Measurements from ENCODE around the gene KDM4C. TPM values are rescaled to one million over a fixed set of nuclear protein-coding genes. Genes with fewer than 3 reads are reported as not detected.

KDM4C gene
- polyA plus RNA-seq, 1 experiment: 12.1 TPM

DNA sequence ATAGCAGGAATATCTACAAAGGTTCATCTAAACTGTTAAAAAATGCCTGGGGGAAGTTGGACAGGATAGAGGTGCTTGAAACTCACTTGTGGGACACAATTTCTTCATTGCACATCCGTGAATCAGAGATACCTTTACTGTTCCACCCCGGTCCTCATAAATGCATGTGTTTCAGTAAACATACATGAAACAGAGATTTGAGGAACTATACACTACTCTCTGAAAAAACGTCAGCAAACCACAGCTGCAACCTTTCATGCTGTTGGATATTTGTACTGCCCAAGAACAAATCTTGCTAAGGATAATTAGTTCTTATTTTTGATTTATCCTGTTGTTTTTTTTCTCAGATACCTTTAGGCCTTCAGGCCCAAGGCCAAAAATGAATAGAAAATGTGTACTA lies 337.3 kb downstream of the KDM4C start:
- TF ChIP-seq, protein P1, sequence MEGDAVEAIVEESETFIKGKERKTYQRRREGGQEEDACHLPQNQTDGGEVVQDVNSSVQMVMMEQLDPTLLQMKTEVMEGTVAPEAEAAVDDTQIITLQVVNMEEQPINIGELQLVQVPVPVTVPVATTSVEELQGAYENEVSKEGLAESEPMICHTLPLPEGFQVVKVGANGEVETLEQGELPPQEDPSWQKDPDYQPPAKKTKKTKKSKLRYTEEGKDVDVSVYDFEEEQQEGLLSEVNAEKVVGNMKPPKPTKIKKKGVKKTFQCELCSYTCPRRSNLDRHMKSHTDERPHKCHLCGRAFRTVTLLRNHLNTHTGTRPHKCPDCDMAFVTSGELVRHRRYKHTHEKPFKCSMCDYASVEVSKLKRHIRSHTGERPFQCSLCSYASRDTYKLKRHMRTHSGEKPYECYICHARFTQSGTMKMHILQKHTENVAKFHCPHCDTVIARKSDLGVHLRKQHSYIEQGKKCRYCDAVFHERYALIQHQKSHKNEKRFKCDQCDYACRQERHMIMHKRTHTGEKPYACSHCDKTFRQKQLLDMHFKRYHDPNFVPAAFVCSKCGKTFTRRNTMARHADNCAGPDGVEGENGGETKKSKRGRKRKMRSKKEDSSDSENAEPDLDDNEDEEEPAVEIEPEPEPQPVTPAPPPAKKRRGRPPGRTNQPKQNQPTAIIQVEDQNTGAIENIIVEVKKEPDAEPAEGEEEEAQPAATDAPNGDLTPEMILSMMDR (IDR thresholded peaks at IDR 0.05; ENCODE audit: low read depth, low read length): no peak
- CTCF ChIA-PET: interaction anchor here (1.0 to 4.0 kb wide), 4 partner anchors 42 to 268 kb away, joined by 3 to 12 read pairs (median 6); no protein-coding TSS in a partner anchor
- POLR2A ChIA-PET: no interaction called here
- Histone ChIP-seq H3K27ac (ENCODE audit: low read depth, low read length) (no peak overlapping the region), H3K4me3 (ENCODE audit: low read depth, low read length) (no peak overlapping the region), H3K9me3 (ENCODE audit: control insufficient read depth, insufficient read depth, low read length) (no peaks in the 10 kb centered on the region), H3K27me3 (ENCODE audit: control insufficient read depth, insufficient read depth, low read length) (no peaks in the 10 kb centered on the region)
- no peak for DNase-seq (ENCODE audit: low read depth, low spot score)

DNA sequence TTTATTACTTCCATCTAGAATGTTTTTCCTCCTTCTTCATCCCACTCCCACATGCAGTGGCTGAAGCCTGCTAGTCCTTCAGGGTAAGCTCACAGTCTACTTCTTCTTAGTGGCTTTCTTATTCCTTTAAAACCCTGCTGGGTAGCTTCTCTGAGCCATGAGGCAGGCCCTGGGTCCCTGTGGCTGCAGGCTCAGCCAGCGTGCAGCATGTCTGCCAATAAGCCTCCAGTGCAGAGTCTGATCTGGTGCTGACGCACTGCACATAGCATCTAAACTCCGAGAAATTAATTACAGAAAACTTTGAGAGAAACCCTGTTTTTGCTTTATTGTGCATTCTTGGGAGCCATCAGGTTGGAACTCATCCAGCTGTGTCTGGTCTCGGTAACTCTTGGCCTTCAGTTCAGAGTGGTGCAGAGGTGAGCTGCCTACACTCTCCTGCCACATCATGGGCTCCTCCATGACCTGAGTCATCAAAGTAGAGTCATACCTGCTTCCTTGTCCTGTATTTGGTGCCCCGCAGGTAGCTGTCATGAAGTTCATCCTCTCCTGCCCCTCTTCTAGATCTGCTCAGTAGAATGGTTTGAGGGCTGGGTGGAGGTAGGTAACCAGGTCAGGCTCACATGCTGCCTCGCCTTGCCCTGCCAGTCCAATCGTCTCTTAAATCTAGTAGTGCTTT lies 339.4 kb downstream of the KDM4C start:
- no peaks in the 10 kb centered on the region for H3K27me3 ChIP-seq (ENCODE audit: control insufficient read depth, insufficient read depth, low read length)
- POLR2A ChIA-PET: no interaction called here
- CTCF ChIA-PET: interaction anchor here (2.0 to 4.0 kb wide), 2 partner anchors 44 to 270 kb away, joined by 6 to 12 read pairs; no protein-coding TSS in a partner anchor
- H3K9me3 ChIP-seq (ENCODE audit: control insufficient read depth, insufficient read depth, low read length): no peaks in the 10 kb centered on the region
- no peak overlapping the region for H3K4me3 ChIP-seq (ENCODE audit: low read depth, low read length)
- no peak overlapping the region for H3K27ac ChIP-seq (ENCODE audit: low read depth, low read length)
- TF ChIP-seq, protein P1 (IDR thresholded peaks at IDR 0.05; ENCODE audit: low read depth, low read length): no peak
- no peak for DNase-seq (ENCODE audit: low read depth, low spot score)

DNA sequence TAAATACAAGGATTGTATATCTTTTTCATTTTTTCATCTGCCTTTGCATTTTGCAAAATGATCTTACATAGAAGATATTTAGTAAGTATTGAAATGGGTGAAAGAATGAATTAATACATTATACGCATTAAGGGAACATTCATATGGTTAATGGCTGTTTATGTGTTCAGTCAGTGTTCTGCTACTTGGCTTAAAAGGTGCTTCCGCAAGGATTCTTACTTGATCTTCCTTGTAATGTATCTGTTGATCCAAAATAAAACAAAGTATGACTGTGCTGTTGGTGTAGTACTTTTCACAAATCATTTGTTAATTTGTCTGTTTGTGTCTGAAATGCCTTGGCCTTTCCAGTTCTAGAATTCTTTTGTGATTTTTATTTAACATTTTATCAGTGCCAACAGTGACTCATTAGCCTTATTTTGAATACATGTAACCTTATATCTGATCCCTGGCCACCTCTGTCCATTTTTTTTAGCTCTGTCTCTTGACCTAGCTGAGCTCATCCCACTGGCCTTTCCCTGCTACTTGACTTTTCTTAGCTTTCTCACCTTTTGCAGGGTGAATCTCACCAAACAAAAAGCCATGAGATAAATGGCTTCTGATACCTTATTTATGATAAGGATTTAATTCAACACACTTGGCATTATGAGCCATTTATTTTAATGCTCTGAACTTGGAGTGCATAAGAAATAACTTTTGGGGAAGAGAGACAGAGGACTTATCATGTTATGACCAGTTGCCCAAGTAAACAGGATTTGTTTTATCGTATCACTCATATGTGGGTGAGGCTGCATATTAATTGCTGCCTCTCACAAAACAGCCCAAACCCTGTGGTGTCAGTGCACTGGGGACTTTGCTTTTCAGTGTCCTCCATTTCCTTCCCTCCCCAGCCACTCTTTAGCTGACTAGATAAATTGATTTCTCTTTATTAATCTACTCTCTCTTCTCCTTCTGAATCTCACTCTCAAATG lies 340.3 kb downstream of the KDM4C start:
- TF ChIP-seq, protein P1 (IDR thresholded peaks at IDR 0.05; ENCODE audit: low read depth, low read length): no peak
- DNase-seq (ENCODE audit: low read depth, low spot score): no peak
- Histone ChIP-seq H3K9me3 (ENCODE audit: control insufficient read depth, insufficient read depth, low read length) (no peaks in the 10 kb centered on the region), H3K27me3 (ENCODE audit: control insufficient read depth, insufficient read depth, low read length) (no peaks in the 10 kb centered on the region), H3K4me3 (ENCODE audit: low read depth, low read length) (no peak overlapping the region), H3K27ac (ENCODE audit: low read depth, low read length) (no peak overlapping the region)
- ChIA-PET CTCF (interaction anchor here (0.7 to 4.0 kb wide), 2 partner anchors 16 to 271 kb away, joined by 3 to 12 read pairs; no protein-coding TSS in a partner anchor), POLR2A (no interaction called here)

DNA sequence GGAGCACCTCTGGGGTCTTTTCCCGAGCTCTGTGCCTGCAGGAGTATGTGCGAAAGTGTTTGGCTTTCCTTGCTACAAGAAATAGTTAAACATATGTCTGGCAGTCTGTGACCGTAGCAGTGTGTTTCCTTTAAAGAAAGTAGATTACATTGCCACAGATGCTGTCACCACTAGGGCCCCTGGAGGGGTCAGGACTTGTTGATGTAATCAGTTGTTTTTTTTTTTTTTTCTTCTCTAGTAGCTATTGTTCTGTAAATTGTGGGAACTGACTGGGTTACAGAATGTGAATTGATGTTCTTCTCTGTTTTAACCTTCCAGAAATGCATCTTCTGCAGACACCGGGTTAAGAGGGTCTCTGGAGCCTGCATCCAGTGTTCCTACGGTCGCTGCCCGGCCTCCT lies 345.6 kb downstream of the KDM4C start:
- POLR2A ChIA-PET: no interaction called here
- no peak for DNase-seq (ENCODE audit: low read depth, low spot score)
- TF ChIP-seq, protein P1 (IDR thresholded peaks at IDR 0.05; ENCODE audit: low read depth, low read length): no peak
- Histone ChIP-seq H3K9me3 (ENCODE audit: control insufficient read depth, insufficient read depth, low read length) (no peaks in the 10 kb centered on the region; the same call in 1 of the 2 replicates), H3K27ac (ENCODE audit: low read depth, low read length) (no peak overlapping the region), H3K27me3 (ENCODE audit: control insufficient read depth, insufficient read depth, low read length) (no peaks in the 10 kb centered on the region), H3K4me3 (ENCODE audit: low read depth, low read length) (no peak overlapping the region)
- CTCF ChIA-PET: no interaction called here
